HG03432 (cell line): ENCODE measurements around the gene NAV1.

ENCODE experiments used
- ATAC-seq: cut with Tn5 transposase; IDR thresholded peaks from one replicate; pipeline ENCODE4 v1.9.1; 2021; ENCODE audit warnings: mild to moderate bottlenecking, moderate library complexity; ENCODE audit not compliant: unreplicated experiment

The NAV1 gene

GRCh38 chr1:201502511-201502857 is 36.4 kb upstream of the NAV1 start:
- no peak for ATAC-seq

- no peak for ATAC-seq
Measured at GRCh38 chr1:201503397-201504176, 35.3 kb upstream of the NAV1 start.

- ATAC-seq, result no peak
Measured at GRCh38 chr1:201504179-201504631, 34.7 kb upstream of the NAV1 start.

GRCh38 chr1:201504799-201505502 is 34.0 kb upstream of the NAV1 start:
- no peak for ATAC-seq

GRCh38 chr1:201505503-201505890 is 33.4 kb upstream of the NAV1 start:
- no peak for ATAC-seq

GRCh38 chr1:201506092-201506491 is 32.8 kb upstream of the NAV1 start:
- ATAC-seq, result no peak

GRCh38 chr1:201506557-201507359 is 32.2 kb upstream of the NAV1 start, which contains the start of gene CSRP1:
CSRP1 (minus strand) TSS chr1:201507123; CDS start chr1:201496303, 10,820 bp downstream.
- peak; percentile 92 for ATAC-seq

- peak; percentile 14 for ATAC-seq
Measured at GRCh38 chr1:201507360-201507675, 31.6 kb upstream of the NAV1 start.

- no peak for ATAC-seq
Measured at GRCh38 chr1:201508809-201509208, 30.1 kb upstream of the NAV1 start.

- no peak for ATAC-seq
Measured at GRCh38 chr1:201509601-201510374, 29.1 kb upstream of the NAV1 start.

GRCh38 chr1:201510734-201511133 is 28.2 kb upstream of the NAV1 start:
- ATAC-seq, result no peak

- no peak for ATAC-seq
Measured at GRCh38 chr1:201511396-201511940, 27.5 kb upstream of the NAV1 start.

GRCh38 chr1:201511941-201512539 is 26.9 kb upstream of the NAV1 start:
- ATAC-seq, result no peak

GRCh38 chr1:201513498-201514243 is 25.3 kb upstream of the NAV1 start:
- no peak for ATAC-seq

GRCh38 chr1:201514466-201514865 is 24.5 kb upstream of the NAV1 start:
- ATAC-seq, result no peak

- no peak for ATAC-seq
Measured at GRCh38 chr1:201515062-201515750, 23.7 kb upstream of the NAV1 start.

- ATAC-seq, result no peak
Measured at GRCh38 chr1:201515895-201516294, 23.0 kb upstream of the NAV1 start.

- ATAC-seq, result no peak
Measured at GRCh38 chr1:201516511-201517127, 22.3 kb upstream of the NAV1 start.
